C4-2B (cell line): ENCODE data around the gene ZFAND5.

Source experiments
- H3K27ac ChIP-seq: fragments of 450-650 bp; 2 replicates; pipeline ENCODE4 v1.5.1; 2017
- CTCF ChIP-seq: fragments of 450-650 bp; conservative IDR thresholded peaks from 2 replicates; pipeline ENCODE4 v1.5.1; 2017; ENCODE audit warnings: mild to moderate bottlenecking
- ZFX ChIP-seq: fragments of 450-650 bp; IDR thresholded peaks from 2 replicates; pipeline ENCODE4 v1.6.1; 2017

The ZFAND5 gene

GRCh38 chr9:72326641-72327040 lies 38.4 kb downstream of the ZFAND5 start:
- no peak overlapping the region for H3K27ac ChIP-seq
- TF ChIP-seq CTCF (no peak), ZFX (no peak)

GRCh38 chr9:72324974-72325373 lies 40.0 kb downstream of the ZFAND5 start:
- TF ChIP-seq CTCF: no peak
- TF ChIP-seq ZFX: no peak
- no peak overlapping the region for H3K27ac ChIP-seq

- no peak overlapping the region for H3K27ac ChIP-seq
- TF ChIP-seq ZFX (no peak), CTCF (no peak)
These were observed 42.3 kb downstream of the ZFAND5 start for GRCh38 chr9:72322678-72323077.

- no peak overlapping the region for H3K27ac ChIP-seq
- no peak for TF ChIP-seq ZFX
- no peak for TF ChIP-seq CTCF
These were observed 42.7 kb downstream of the ZFAND5 start for GRCh38 chr9:72322259-72322658.

GRCh38 chr9:72315510-72316311 lies 49.3 kb downstream of the ZFAND5 start:
- TF ChIP-seq CTCF: no peak
- no peak for TF ChIP-seq ZFX
- H3K27ac ChIP-seq: peak overlapping the region; percentile 78

GRCh38 chr9:72315089-72315509 lies 49.9 kb downstream of the ZFAND5 start:
- TF ChIP-seq ZFX (no peak), CTCF (no peak)
- peak overlapping the region; percentile 78 for H3K27ac ChIP-seq

GRCh38 chr9:72313507-72313906 lies 51.5 kb downstream of the ZFAND5 start:
- H3K27ac ChIP-seq: peak overlapping the region; percentile 78; the same call in 1 of the 2 replicates
- no peak for TF ChIP-seq CTCF
- TF ChIP-seq ZFX: no peak
